ENCODE results near the gene PNLDC1.
"Not testable (repeated sequence)": the region's sequence is repeated elsewhere in the genome, so short reads cannot be mapped to it uniquely, and the experiment has no call there.

The PNLDC1 gene

GRCh38 chr6:159863341-159863740 is 63.3 kb downstream of the PNLDC1 start:
- not testable (repeated sequence) for H3K9ac ChIP-seq (ENCODE audit: low read length); H3K4me1 ChIP-seq (ENCODE audit: insufficient read depth, low read length); H3K27me3 ChIP-seq (ENCODE audit: control insufficient read depth in 1 of 2, insufficient read depth in 2 of 2, low read length in 2 of 2); H3K36me3 ChIP-seq (ENCODE audit: insufficient read depth, low read length); H3K9me3 ChIP-seq (ENCODE audit: low read length); H3K4me3 ChIP-seq (ENCODE audit: low read depth in 1 of 2, low read length in 2 of 2); H3K27ac ChIP-seq (ENCODE audit: low read depth, low read length)

GRCh38 chr6:159865226-159865920 is 65.3 kb downstream of the PNLDC1 start:
- Histone ChIP-seq H3K4me1 (ENCODE audit: insufficient read depth, low read length) (no peaks in the 10 kb centered on the region), H3K27me3 (ENCODE audit: control insufficient read depth in 1 of 2, insufficient read depth in 2 of 2, low read length in 2 of 2) (no peaks in the 10 kb centered on the region), H3K27ac (ENCODE audit: low read depth, low read length) (no peak overlapping the region), H3K9me3 (ENCODE audit: low read length) (no peaks in the 10 kb centered on the region), H3K36me3 (ENCODE audit: insufficient read depth, low read length) (no peaks in the 10 kb centered on the region), H3K4me3 (ENCODE audit: low read depth in 1 of 2, low read length in 2 of 2) (no peak overlapping the region), H3K9ac (ENCODE audit: low read length) (no peak overlapping the region)

- Histone ChIP-seq H3K9ac (ENCODE audit: low read length) (no peak overlapping the region), H3K4me3 (ENCODE audit: low read depth in 1 of 2, low read length in 2 of 2) (no peak overlapping the region), H3K27me3 (ENCODE audit: control insufficient read depth in 1 of 2, insufficient read depth in 2 of 2, low read length in 2 of 2) (no peaks in the 10 kb centered on the region), H3K27ac (ENCODE audit: low read depth, low read length) (no peak overlapping the region), H3K9me3 (ENCODE audit: low read length) (no peaks in the 10 kb centered on the region), H3K36me3 (ENCODE audit: insufficient read depth, low read length) (no peaks in the 10 kb centered on the region), H3K4me1 (ENCODE audit: insufficient read depth, low read length) (no peaks in the 10 kb centered on the region)
Observed at GRCh38 chr6:159866286-159867247, 66.5 kb downstream of the PNLDC1 start.
